HG03378 (cell line): ENCODE results near the gene CHCHD6.

ENCODE experiments used
- ATAC-seq: cut with Tn5 transposase; IDR thresholded peaks from one replicate; pipeline ENCODE4 v1.9.1; 2021; ENCODE audit warnings: mild to moderate bottlenecking, moderate library complexity; ENCODE audit not compliant: unreplicated experiment

Gene CHCHD6

GRCh38 chr3:126816986-126817777, 113.1 kb downstream of the CHCHD6 start:
- ATAC-seq: no peak

- ATAC-seq: no peak
Observed at GRCh38 chr3:126817781-126818180, 113.7 kb downstream of the CHCHD6 start.

GRCh38 chr3:126818400-126819095, 114.5 kb downstream of the CHCHD6 start:
- no peak for ATAC-seq

GRCh38 chr3:126826693-126827092, 122.7 kb downstream of the CHCHD6 start:
- ATAC-seq: no peak

GRCh38 chr3:126827121-126827520, 123.1 kb downstream of the CHCHD6 start:
- no peak for ATAC-seq

GRCh38 chr3:126828306-126828705, 124.3 kb downstream of the CHCHD6 start:
- no peak for ATAC-seq

GRCh38 chr3:126832933-126833332, 128.9 kb downstream of the CHCHD6 start:
- ATAC-seq: no peak

- no peak for ATAC-seq
Observed at GRCh38 chr3:126834596-126835471, 130.8 kb downstream of the CHCHD6 start.

GRCh38 chr3:126835472-126836219, 131.6 kb downstream of the CHCHD6 start:
- no peak for ATAC-seq

GRCh38 chr3:126836220-126836860, 132.3 kb downstream of the CHCHD6 start:
- no peak for ATAC-seq

- no peak for ATAC-seq
Observed at GRCh38 chr3:126837773-126838172, 133.7 kb downstream of the CHCHD6 start.

- ATAC-seq: no peak
Observed at GRCh38 chr3:126845920-126846715, 142.1 kb downstream of the CHCHD6 start.

GRCh38 chr3:126847061-126847460, 143.0 kb downstream of the CHCHD6 start:
- ATAC-seq: no peak

- no peak for ATAC-seq
Observed at GRCh38 chr3:126848991-126849390, 145.0 kb downstream of the CHCHD6 start.

GRCh38 chr3:126849768-126850167, 145.7 kb downstream of the CHCHD6 start:
- no peak for ATAC-seq

GRCh38 chr3:126850370-126851085, 146.5 kb downstream of the CHCHD6 start:
- ATAC-seq: no peak

- no peak for ATAC-seq
Observed at GRCh38 chr3:126851382-126851781, 147.3 kb downstream of the CHCHD6 start.

- ATAC-seq: no peak
Observed at GRCh38 chr3:126851934-126852333, 147.9 kb downstream of the CHCHD6 start.

GRCh38 chr3:126852511-126852910, 148.5 kb downstream of the CHCHD6 start:
- no peak for ATAC-seq
